Endothelial cell of umbilical vein (primary cell): ENCODE measurements around the gene SP9.

Experiments
- EZH2 ChIP-seq: IDR thresholded peaks from 2 replicates; pipeline ENCODE4 v1.6.1; 2012; ENCODE audit warnings: borderline replicate concordance, low read depth, mild to moderate bottlenecking, moderate library complexity, low read length, inconsistent platforms; ENCODE audit not compliant: severe bottlenecking
- POLR2A ChIP-seq: IDR thresholded peaks from 2 replicates; pipeline ENCODE4 v1.6.1; 2012; ENCODE audit warnings: low read depth, mild to moderate bottlenecking, control low read depth, low read length

DNA sequence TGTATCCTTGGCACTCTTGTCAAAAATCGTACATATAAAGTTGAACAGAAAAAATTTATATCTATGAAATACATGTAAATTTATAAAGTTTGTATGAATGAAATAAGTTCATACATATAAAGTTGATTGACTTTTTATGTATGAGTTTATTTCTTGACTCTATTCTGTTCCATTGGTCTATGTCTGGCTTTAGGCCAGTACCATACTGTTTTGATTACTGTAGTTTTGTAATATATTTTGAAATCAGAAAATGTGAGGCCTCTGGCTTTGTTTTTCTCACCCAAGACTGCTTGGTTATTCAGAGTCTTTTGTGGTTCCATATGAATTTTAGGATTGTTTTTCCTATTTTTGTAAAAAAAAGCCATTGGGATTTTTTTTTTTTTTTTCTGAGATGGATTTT lies 41.8 kb upstream of the SP9 start:
- TF ChIP-seq EZH2 (no peak), POLR2A (no peak)
